K562 (cell line): ENCODE measurements around the gene BARX2. TPM values are rescaled to one million over a fixed set of nuclear protein-coding genes. Genes with fewer than 3 reads are reported as not detected.

Experiments used
- ATAC-seq: fragments of 200-7000 bp; cut with Tn5 transposase; 3 replicates; pipeline ENCODE4 v1.9.1; 2020; ENCODE audit warnings: moderate library complexity
- BruUV-seq: library from RNA; stranded (reverse); fragments of 400-500 nt; replicated peaks from 2 replicates; lab custom pipeline; 2021; lab: Mats Ljungman, UMichigan
- CTCF ChIA-PET: fragments of 300-600 bp; formaldehyde crosslinking; extraction: SDS; loops from one replicate; lab custom pipeline; 2021; ENCODE audit warnings: low intra/inter-chr PET ratio; lab: Yijun Ruan, JAX
- POLR2A ChIA-PET: fragments of 300-600, 350-650 bp; sonication (Branson Sonifier 250); formaldehyde crosslinking; extraction: SDS; loops from one replicate; lab custom pipeline; 2021; ENCODE audit warnings: antibody characterized with exemption, inconsistent platforms; lab: Yijun Ruan, JAX
- DNase-seq, 4 experiments: peaks; one replicate each; pipeline versions ENCODE4 v3.0.0 to v3.0.0-alpha.2; 2011 to 2018; ENCODE audit warnings: low spot score in 3 of 4, mixed read lengths in 3 of 4; ENCODE audit errors: extremely low read depth in 1 of 4
- FAIRE-seq: peaks from 2 replicates; lab custom pipeline; 2011; peaks lifted over from hg19 to GRCh38; lab: Jason Lieb, UNC
- H2AFZ ChIP-seq: 2 replicates; pipeline ENCODE4 v1.6.0; 2011; ENCODE audit warnings: low read depth, low read length, control low read depth, inconsistent platforms
- H3K27ac ChIP-seq: fragments of 200-600 bp; 3 replicates; pipeline ENCODE4 v1.8.0; 2011; ENCODE audit warnings: low read depth, mild to moderate bottlenecking, control low read depth, inconsistent platforms, low read length, moderate library complexity, mixed read lengths; ENCODE audit errors: extremely low read depth
- H3K27me3 ChIP-seq, 2 experiments: fragments of 300-600 bp in 1 of 2; 2 replicates in 1 of 2; 3 replicates in 1 of 2; pipeline versions ENCODE4 v1.6.0 to v1.8.0; 2011; ENCODE audit warnings: inconsistent platforms in 2 of 2, low read length in 2 of 2, mild to moderate bottlenecking in 1 of 2, mixed read lengths in 1 of 2, moderate library complexity in 1 of 2; ENCODE audit not compliant: control insufficient read depth in 2 of 2, insufficient read depth in 2 of 2
- H3K36me3 ChIP-seq: fragments of 300-600 bp; 3 replicates; pipeline ENCODE4 v1.8.0; 2011; ENCODE audit warnings: mild to moderate bottlenecking, low read length, inconsistent platforms; ENCODE audit not compliant: control insufficient read depth, insufficient read depth
- H3K4me1 ChIP-seq, 2 experiments: fragments of 200-600 bp in 1 of 2; replicated peaks in 1 of 2; 2 replicates in 1 of 2; 3 replicates in 1 of 2; pipeline versions ENCODE4 v1.5.1 to v1.8.0; 2011; ENCODE audit warnings: inconsistent platforms in 2 of 2, low read length in 2 of 2, mild to moderate bottlenecking in 1 of 2, mixed read lengths in 1 of 2, moderate library complexity in 1 of 2; ENCODE audit not compliant: control insufficient read depth in 2 of 2, insufficient read depth in 2 of 2
- H3K4me2 ChIP-seq: 2 replicates; pipeline ENCODE4 v1.6.1; 2011; ENCODE audit warnings: low read length, control low read depth, inconsistent platforms, mixed read lengths; ENCODE audit not compliant: insufficient read depth
- H3K4me3 ChIP-seq: fragments of 200-600 bp; sonication (generic), shearing (Covaris generic); 2 replicates; pipeline ENCODE4 v1.5.1; 2016; ENCODE audit warnings: control low read depth, inconsistent platforms
- H3K79me2 ChIP-seq: fragments of 200-600 bp; 3 replicates; pipeline ENCODE4 v1.8.0; 2011; ENCODE audit warnings: low read length, inconsistent platforms; ENCODE audit not compliant: control insufficient read depth, insufficient read depth
- H3K9ac ChIP-seq, 2 experiments: 2 replicates each; pipeline versions ENCODE4 v1.6.0 to v1.6.1; 2011; ENCODE audit warnings: low read depth in 2 of 2, low read length in 2 of 2, control low read depth in 1 of 2, inconsistent platforms in 1 of 2, mild to moderate bottlenecking in 1 of 2, mixed read lengths in 1 of 2; ENCODE audit not compliant: insufficient read depth in 1 of 2
- H3K9me1 ChIP-seq: one replicate; pipeline ENCODE4 v1.6.0; 2011; ENCODE audit warnings: inconsistent platforms, mild to moderate bottlenecking, low read length, moderate library complexity; ENCODE audit not compliant: control insufficient read depth, insufficient read depth
- H3K9me3 ChIP-seq: replicated peaks from 2 replicates; pipeline ENCODE4 v1.5.1; 2011; ENCODE audit warnings: low read depth, low read length, inconsistent platforms; ENCODE audit not compliant: control insufficient read depth, insufficient read depth
- H4K20me1 ChIP-seq: replicated peaks from 2 replicates; pipeline ENCODE4 v1.6.1; 2011; ENCODE audit warnings: low read length, inconsistent platforms, mixed read lengths; ENCODE audit not compliant: control insufficient read depth, insufficient read depth
- CBFB ChIP-seq: sonication (generic); formaldehyde crosslinking; IDR thresholded peaks from 2 replicates; pipeline ENCODE4 v1.4.0; 2020; ENCODE audit warnings: mild to moderate bottlenecking, missing genetic modification reagents
- CEBPB ChIP-seq: fragments of 450-650 bp; IDR thresholded peaks from 2 replicates; pipeline ENCODE4 v1.6.1; 2016; ENCODE audit warnings: missing genetic modification characterization, missing compliant biosample characterization
- CEBPG ChIP-seq, 3 experiments: fragments of 200-800 bp in 1 of 3; sonication (Bioruptor generic) in 1 of 3; sonication (generic) in 1 of 3; formaldehyde crosslinking in 1 of 3; IDR thresholded peaks in 2 of 3; conservative IDR thresholded peaks in 1 of 3; 2 replicates each; pipeline versions ENCODE4 v1.6.1 to v1.8.0; 2016 to 2022; ENCODE audit warnings: missing compliant biosample characterization in 2 of 3, missing genetic modification characterization in 2 of 3, mild to moderate bottlenecking in 1 of 3, missing genetic modification reagents in 1 of 3
- ESRRB ChIP-seq: fragments of 250-450 bp; sonication (Bioruptor Pico); IDR thresholded peaks from 2 replicates; pipeline ENCODE4 v1.5.0; 2020; ENCODE audit warnings: mild to moderate bottlenecking, moderate library complexity, borderline replicate concordance
- GATA2 ChIP-seq: sonication (generic); formaldehyde crosslinking; IDR thresholded peaks from 2 replicates; pipeline ENCODE4 v1.4.0; 2020; ENCODE audit warnings: mild to moderate bottlenecking, missing genetic modification reagents
- JUN ChIP-seq, 2 experiments: sonication (generic) in 1 of 2; formaldehyde crosslinking in 1 of 2; IDR thresholded peaks; 2 replicates each; pipeline versions ENCODE4 v1.6.1 to v1.8.0; 2012 to 2022; ENCODE audit warnings: borderline replicate concordance in 2 of 2, mild to moderate bottlenecking in 2 of 2, improper control_type of control experiment in 1 of 2, low read depth in 1 of 2, low read length in 1 of 2, missing genetic modification reagents in 1 of 2
- SFPQ ChIP-seq: fragments of 200-400 bp; formaldehyde crosslinking; IDR thresholded peaks from 2 replicates; pipeline ENCODE4 v1.6.1; 2017; ENCODE audit warnings: mild to moderate bottlenecking, low read depth, low read length, moderate library complexity
- ZNF551 ChIP-seq: fragments of 250-450 bp; sonication (Bioruptor Pico); IDR thresholded peaks from 2 replicates; pipeline ENCODE4 v1.5.0; 2021; ENCODE audit warnings: mild to moderate bottlenecking, moderate library complexity
- WGBS: fragments of 100-300 bp; shearing (Covaris generic); methylation state at CpG from one replicate; pipeline ENCODE4 v1.1.6; 2016; ENCODE audit warnings: low coverage, mixed read lengths; ENCODE audit not compliant: insufficient coverage; ENCODE audit errors: missing lambda C conversion rate; 5-methylcytosine and 5-hydroxymethylcytosine counted together
- in situ Hi-C: fragments of 300-500 bp; cut with MboI; formaldehyde crosslinking; loops from 4 replicates; pipeline ENCODE4 v1.15.0; 2018; ENCODE audit warnings: inconsistent platforms, mixed read lengths
- intact Hi-C: fragments of 100-400 bp; cut with micrococcal nuclease; formaldehyde crosslinking; loops from 2 replicates; pipeline ENCODE4 v1.14.2; 2022
- polyA plus RNA-seq, 8 experiments: library from polyadenylated mRNA; depleted of rRNA in 4 of 8; stranded (reverse) in 5 of 8; unstranded in 3 of 8; fragments of >200 nt; fragmentation: Nextera tagmentation in 2 of 8; fragmentation: Illumina TruSeq in 1 of 8; extraction: Ambion mirVana in 2 of 8; extraction: Trizol in 1 of 8; gene quantifications; 2 replicates each; pipeline versions ENCODE4 v1.2.1 to v1.2.3, GENCODE V29; 2011 to 2014; ENCODE audit warnings: inconsistent platforms in 1 of 8, missing spikeins in 1 of 8
- total RNA-seq, 7 experiments: library from RNA; depleted of rRNA in 6 of 7; stranded (reverse); fragments of >200 nt in 6 of 7; fragmentation: Illumina TruSeq in 2 of 7; extraction: Trizol in 2 of 7; gene quantifications; 2 replicates each; pipeline versions ENCODE4 v1.2.1 to v1.2.3, GENCODE V29; 2011 to 2021; ENCODE audit warnings: low replicate concordance in 1 of 7

BARX2 gene
- total and polyA plus RNA-seq, 9 of the 15 experiments (the other 6 are each of a cell fraction or from before 2014, with no cell fraction given): not detected

GRCh38 chr11:129455101-129455500 lies 79.5 kb downstream of the BARX2 start (continued):
- TF ChIP-seq SFPQ (no peak), GATA2 (CRISPR knock-in tag) (no peak), ZNF551 (CRISPR knock-in tag) (no peak), JUN (IDR thresholded peaks at IDR 0.05; ENCODE audit: borderline replicate concordance, low read depth, low read length) (no peak), JUN (CRISPR knock-in tag; IDR thresholded peaks at IDR 0.05; ENCODE audit: borderline replicate concordance) (no peak), CBFB (no peak)

- DNase-seq (no peak), FAIRE-seq (no peak), ATAC-seq (no peak)
- Histone ChIP-seq H3K9me1 (no peaks in the 10 kb centered on the region), H3K9me3 (no peaks in the 10 kb centered on the region), H3K9ac (no peak overlapping the region), H3K27ac (no peak overlapping the region), H3K79me2 (no peaks in the 10 kb centered on the region), H3K4me2 (no peak overlapping the region), H3K27me3 (peaks cover 0 to 9% of the 10 kb centered on the region in 2 experiments; a peak in 1 of 5 replicates), H2AFZ (no peak overlapping the region), H3K4me1 (no peaks in the 10 kb centered on the region), H3K4me3 (no peak overlapping the region), H4K20me1 (no peaks in the 10 kb centered on the region; the same call in 1 of the 2 replicates), H3K36me3 (no peaks in the 10 kb centered on the region)
- POLR2A ChIA-PET: no interaction called here
- in situ Hi-C loops: no loop called here
- intact Hi-C loops: no loop called here
- CTCF ChIA-PET: no interaction called here
- WGBS: 1% methylated on average over 16 of the region's 17 CpGs
- peak; percentile 54 for TF ChIP-seq CEBPB (tag)
- no peak for TF ChIP-seq ESRRB (CRISPR knock-in tag)
- TF ChIP-seq CEBPG (CRISPR knock-in tag; IDR thresholded peaks at IDR 0.05): no peak
- peak in 1 of 2 experiments; percentile 64; a peak in 2 of 4 replicates for TF ChIP-seq CEBPG (tag; conservative IDR thresholded peaks at IDR 0.05 in 1 of 2, IDR thresholded peaks at IDR 0.05 in 1 of 2)
- BruUV-seq: no TSS peak
These were observed 80.4 kb downstream of the BARX2 start for GRCh38 chr11:129455756-129456655.
